HEK293 (cell line): ENCODE data around the gene ABI3BP.

Experiments
- PBX3 ChIP-seq: sonication (generic); formaldehyde crosslinking; IDR thresholded peaks from 2 replicates; pipeline ENCODE4 v1.8.1; 2022; ENCODE audit warnings: mild to moderate bottlenecking, moderate library complexity, missing genetic modification reagents
- SP2 ChIP-seq: fragments of 450-650 bp; formaldehyde crosslinking; IDR thresholded peaks from 2 replicates; pipeline ENCODE4 v1.5.1; 2016; ENCODE audit warnings: missing biosample characterization, missing genetic modification characterization
- ZBTB6 ChIP-seq: fragments of 450-650 bp; formaldehyde crosslinking; IDR thresholded peaks from 2 replicates; pipeline ENCODE4 v1.5.1; 2017; ENCODE audit warnings: missing biosample characterization, missing genetic modification characterization
- ZFP37 ChIP-seq: fragments of 450-650 bp; formaldehyde crosslinking; IDR thresholded peaks from 2 replicates; pipeline ENCODE4 v1.5.1; 2016; ENCODE audit warnings: missing biosample characterization, missing genetic modification characterization
- ZNF184 ChIP-seq: fragments of 450-650 bp; IDR thresholded peaks from 2 replicates; pipeline ENCODE4 v1.5.1; 2018; ENCODE audit warnings: missing biosample characterization, mild to moderate bottlenecking, missing genetic modification characterization
- ZNF354C ChIP-seq: fragments of 450-650 bp; formaldehyde crosslinking; IDR thresholded peaks from 2 replicates; pipeline ENCODE4 v1.5.1; 2016; ENCODE audit warnings: missing biosample characterization, missing genetic modification characterization, low read depth, borderline replicate concordance
- ZNF670 ChIP-seq: fragments of 450-650 bp; formaldehyde crosslinking; IDR thresholded peaks from 2 replicates; pipeline ENCODE4 v1.5.1; 2016; ENCODE audit warnings: missing biosample characterization, missing genetic modification characterization, low read depth
- ZNF777 ChIP-seq: fragments of 450-650 bp; formaldehyde crosslinking; IDR thresholded peaks from 2 replicates; pipeline ENCODE4 v1.5.1; 2017; ENCODE audit warnings: missing biosample characterization, missing genetic modification characterization, borderline replicate concordance
- TF ChIP-seq, protein P1 (sequence below): fragments of 450-650 bp; formaldehyde crosslinking; IDR thresholded peaks from 2 replicates; pipeline ENCODE4 v1.5.1; 2016; ENCODE audit warnings: missing biosample characterization, missing genetic modification characterization
- TF ChIP-seq, protein P2 (sequence below): fragments of 450-650 bp; formaldehyde crosslinking; IDR thresholded peaks from 2 replicates; pipeline ENCODE4 v1.5.1; 2016; ENCODE audit warnings: missing biosample characterization, missing genetic modification characterization
- TF ChIP-seq, protein P3 (sequence below): fragments of 450-650 bp; formaldehyde crosslinking; IDR thresholded peaks from 2 replicates; pipeline ENCODE4 v1.5.1; 2016; ENCODE audit warnings: missing biosample characterization, missing genetic modification characterization

DNA sequence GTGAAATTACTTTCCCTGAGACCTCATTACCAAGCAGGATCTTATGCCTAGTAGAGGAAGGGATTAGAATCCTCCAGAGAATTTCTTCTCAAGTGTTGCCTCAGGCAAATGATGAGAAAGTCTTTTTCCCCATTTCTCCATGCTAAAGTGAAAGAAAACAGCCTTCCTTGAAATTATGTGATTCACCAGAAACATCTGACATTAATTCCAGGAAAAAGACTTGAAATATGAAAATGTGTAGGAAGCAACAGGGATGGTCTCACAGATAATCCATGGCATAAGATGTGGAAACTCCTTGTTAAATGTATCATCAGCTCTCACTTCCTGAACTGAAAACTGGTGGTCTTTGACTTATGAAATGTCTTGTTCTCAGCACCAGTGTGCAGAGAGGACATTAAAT, 17.9 kb upstream of the ABI3BP start:
- TF ChIP-seq, protein P1, sequence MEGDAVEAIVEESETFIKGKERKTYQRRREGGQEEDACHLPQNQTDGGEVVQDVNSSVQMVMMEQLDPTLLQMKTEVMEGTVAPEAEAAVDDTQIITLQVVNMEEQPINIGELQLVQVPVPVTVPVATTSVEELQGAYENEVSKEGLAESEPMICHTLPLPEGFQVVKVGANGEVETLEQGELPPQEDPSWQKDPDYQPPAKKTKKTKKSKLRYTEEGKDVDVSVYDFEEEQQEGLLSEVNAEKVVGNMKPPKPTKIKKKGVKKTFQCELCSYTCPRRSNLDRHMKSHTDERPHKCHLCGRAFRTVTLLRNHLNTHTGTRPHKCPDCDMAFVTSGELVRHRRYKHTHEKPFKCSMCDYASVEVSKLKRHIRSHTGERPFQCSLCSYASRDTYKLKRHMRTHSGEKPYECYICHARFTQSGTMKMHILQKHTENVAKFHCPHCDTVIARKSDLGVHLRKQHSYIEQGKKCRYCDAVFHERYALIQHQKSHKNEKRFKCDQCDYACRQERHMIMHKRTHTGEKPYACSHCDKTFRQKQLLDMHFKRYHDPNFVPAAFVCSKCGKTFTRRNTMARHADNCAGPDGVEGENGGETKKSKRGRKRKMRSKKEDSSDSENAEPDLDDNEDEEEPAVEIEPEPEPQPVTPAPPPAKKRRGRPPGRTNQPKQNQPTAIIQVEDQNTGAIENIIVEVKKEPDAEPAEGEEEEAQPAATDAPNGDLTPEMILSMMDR (tag by site-specific recombination), result no peak
- TF ChIP-seq ZNF777 (tag by site-specific recombination) (no peak), ZFP37 (no peak), PBX3 (CRISPR knock-in tag) (no peak), SP2 (no peak), ZNF670 (tag by site-specific recombination) (no peak), ZNF184 (tag by site-specific recombination) (no peak), ZNF354C (no peak), ZBTB6 (tag by site-specific recombination) (no peak)
- TF ChIP-seq, protein P2, sequence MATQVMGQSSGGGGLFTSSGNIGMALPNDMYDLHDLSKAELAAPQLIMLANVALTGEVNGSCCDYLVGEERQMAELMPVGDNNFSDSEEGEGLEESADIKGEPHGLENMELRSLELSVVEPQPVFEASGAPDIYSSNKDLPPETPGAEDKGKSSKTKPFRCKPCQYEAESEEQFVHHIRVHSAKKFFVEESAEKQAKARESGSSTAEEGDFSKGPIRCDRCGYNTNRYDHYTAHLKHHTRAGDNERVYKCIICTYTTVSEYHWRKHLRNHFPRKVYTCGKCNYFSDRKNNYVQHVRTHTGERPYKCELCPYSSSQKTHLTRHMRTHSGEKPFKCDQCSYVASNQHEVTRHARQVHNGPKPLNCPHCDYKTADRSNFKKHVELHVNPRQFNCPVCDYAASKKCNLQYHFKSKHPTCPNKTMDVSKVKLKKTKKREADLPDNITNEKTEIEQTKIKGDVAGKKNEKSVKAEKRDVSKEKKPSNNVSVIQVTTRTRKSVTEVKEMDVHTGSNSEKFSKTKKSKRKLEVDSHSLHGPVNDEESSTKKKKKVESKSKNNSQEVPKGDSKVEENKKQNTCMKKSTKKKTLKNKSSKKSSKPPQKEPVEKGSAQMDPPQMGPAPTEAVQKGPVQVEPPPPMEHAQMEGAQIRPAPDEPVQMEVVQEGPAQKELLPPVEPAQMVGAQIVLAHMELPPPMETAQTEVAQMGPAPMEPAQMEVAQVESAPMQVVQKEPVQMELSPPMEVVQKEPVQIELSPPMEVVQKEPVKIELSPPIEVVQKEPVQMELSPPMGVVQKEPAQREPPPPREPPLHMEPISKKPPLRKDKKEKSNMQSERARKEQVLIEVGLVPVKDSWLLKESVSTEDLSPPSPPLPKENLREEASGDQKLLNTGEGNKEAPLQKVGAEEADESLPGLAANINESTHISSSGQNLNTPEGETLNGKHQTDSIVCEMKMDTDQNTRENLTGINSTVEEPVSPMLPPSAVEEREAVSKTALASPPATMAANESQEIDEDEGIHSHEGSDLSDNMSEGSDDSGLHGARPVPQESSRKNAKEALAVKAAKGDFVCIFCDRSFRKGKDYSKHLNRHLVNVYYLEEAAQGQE, result no peak
- TF ChIP-seq, protein P3, sequence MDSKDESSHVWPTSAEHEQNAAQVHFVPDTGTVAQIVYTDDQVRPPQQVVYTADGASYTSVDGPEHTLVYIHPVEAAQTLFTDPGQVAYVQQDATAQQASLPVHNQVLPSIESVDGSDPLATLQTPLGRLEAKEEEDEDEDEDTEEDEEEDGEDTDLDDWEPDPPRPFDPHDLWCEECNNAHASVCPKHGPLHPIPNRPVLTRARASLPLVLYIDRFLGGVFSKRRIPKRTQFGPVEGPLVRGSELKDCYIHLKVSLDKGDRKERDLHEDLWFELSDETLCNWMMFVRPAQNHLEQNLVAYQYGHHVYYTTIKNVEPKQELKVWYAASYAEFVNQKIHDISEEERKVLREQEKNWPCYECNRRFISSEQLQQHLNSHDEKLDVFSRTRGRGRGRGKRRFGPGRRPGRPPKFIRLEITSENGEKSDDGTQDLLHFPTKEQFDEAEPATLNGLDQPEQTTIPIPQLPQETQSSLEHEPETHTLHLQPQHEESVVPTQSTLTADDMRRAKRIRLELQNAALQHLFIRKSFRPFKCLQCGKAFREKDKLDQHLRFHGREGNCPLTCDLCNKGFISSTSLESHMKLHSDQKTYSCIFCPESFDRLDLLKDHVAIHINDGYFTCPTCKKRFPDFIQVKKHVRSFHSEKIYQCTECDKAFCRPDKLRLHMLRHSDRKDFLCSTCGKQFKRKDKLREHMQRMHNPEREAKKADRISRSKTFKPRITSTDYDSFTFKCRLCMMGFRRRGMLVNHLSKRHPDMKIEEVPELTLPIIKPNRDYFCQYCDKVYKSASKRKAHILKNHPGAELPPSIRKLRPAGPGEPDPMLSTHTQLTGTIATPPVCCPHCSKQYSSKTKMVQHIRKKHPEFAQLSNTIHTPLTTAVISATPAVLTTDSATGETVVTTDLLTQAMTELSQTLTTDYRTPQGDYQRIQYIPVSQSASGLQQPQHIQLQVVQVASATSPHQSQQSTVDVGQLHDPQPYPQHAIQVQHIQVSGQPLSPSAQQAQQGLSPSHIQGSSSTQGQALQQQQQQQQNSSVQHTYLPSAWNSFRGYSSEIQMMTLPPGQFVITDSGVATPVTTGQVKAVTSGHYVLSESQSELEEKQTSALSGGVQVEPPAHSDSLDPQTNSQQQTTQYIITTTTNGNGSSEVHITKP (tag by site-specific recombination), result no peak
